ENCODE data around the gene ETF1.
"Not testable (repeated sequence)": the region's sequence is repeated elsewhere in the genome, so short reads cannot be mapped to it uniquely, and the experiment has no call there.

ETF1 gene

GRCh38 chr5:138476918-138477317 is 66.1 kb downstream of the ETF1 start:
- no peak for DNase-seq (ENCODE audit: low read depth)
- no peak for TF ChIP-seq CTCF (IDR thresholded peaks at IDR 0.05; ENCODE audit: low read depth, low read length, missing control alignments)
- no peak overlapping the region for H3K4me3 ChIP-seq (ENCODE audit: low read depth, low read length)

GRCh38 chr5:138473151-138473550 is 69.9 kb downstream of the ETF1 start:
- DNase-seq (ENCODE audit: low read depth); H3K4me3 ChIP-seq (ENCODE audit: low read depth, low read length): not testable (repeated sequence)

DNA sequence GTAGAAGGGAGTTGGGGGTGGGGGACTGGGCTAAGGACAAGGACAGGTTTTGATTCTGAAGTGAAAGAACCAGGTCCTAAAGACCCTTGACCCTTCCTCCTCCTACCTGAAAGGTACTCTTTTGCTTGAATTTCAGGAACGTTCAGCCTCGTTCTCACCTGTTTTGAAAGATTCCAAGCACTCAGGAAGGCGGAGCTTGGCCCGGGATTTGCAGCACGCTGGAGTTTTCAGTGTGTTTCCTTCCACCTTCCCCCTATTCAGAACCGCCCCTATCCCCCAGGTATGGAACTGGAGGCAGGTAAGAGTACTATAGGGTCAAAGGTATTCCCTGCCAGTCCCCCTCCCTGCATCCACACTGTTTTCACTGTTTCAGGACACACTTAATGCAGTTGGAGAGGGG is 70.7 kb downstream of the ETF1 start:
- H3K4me3 ChIP-seq (ENCODE audit: low read depth, low read length) = no peak overlapping the region
- DNase-seq (ENCODE audit: low read depth) = no peak
- no peak for TF ChIP-seq CTCF (IDR thresholded peaks at IDR 0.05; ENCODE audit: low read depth, low read length, missing control alignments)

DNA sequence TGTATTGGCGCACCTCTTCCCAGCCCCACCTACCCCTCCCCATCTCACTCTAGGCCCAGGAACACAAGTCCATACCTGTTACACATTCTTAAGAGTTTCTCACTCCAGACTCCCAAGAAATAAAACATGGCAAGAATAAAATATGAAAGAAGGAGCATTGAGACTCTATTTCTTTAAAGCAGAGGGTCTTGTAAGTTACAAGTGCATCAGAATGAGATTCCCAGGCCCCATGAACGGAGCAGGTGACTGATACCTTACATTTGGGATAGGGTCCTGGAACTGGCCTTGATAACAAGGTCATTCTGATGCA is 72.0 kb downstream of the ETF1 start:
- no peak for TF ChIP-seq CTCF (IDR thresholded peaks at IDR 0.05; ENCODE audit: low read depth, low read length, missing control alignments)
- no peak overlapping the region for H3K4me3 ChIP-seq (ENCODE audit: low read depth, low read length)
- no peak for DNase-seq (ENCODE audit: low read depth)

- no peak for TF ChIP-seq CTCF (IDR thresholded peaks at IDR 0.05; ENCODE audit: low read depth, low read length, missing control alignments)
- DNase-seq (ENCODE audit: low read depth) = no peak
- no peak overlapping the region for H3K4me3 ChIP-seq (ENCODE audit: low read depth, low read length)
Measured at GRCh38 chr5:138470322-138471051, 72.5 kb downstream of the ETF1 start.

- no peak for DNase-seq (ENCODE audit: low read depth)
- H3K4me3 ChIP-seq (ENCODE audit: low read depth, low read length) = no peak overlapping the region
- no peak for TF ChIP-seq CTCF (IDR thresholded peaks at IDR 0.05; ENCODE audit: low read depth, low read length, missing control alignments)
Measured at GRCh38 chr5:138469540-138470321, 73.3 kb downstream of the ETF1 start.

- no peak for DNase-seq (ENCODE audit: low read depth)
- TF ChIP-seq CTCF (IDR thresholded peaks at IDR 0.05; ENCODE audit: low read depth, low read length, missing control alignments) = no peak
- H3K4me3 ChIP-seq (ENCODE audit: low read depth, low read length) = no peak overlapping the region
Measured at GRCh38 chr5:138468966-138469539, 74.0 kb downstream of the ETF1 start.
